ENCODE results near the gene BCL2L12. TPM values are rescaled to one million over a fixed set of nuclear protein-coding genes. Genes with fewer than 3 reads are reported as not detected.

The BCL2L12 gene
- total RNA-seq, 1 donor from 2014 or later = 31.5 TPM

DNA sequence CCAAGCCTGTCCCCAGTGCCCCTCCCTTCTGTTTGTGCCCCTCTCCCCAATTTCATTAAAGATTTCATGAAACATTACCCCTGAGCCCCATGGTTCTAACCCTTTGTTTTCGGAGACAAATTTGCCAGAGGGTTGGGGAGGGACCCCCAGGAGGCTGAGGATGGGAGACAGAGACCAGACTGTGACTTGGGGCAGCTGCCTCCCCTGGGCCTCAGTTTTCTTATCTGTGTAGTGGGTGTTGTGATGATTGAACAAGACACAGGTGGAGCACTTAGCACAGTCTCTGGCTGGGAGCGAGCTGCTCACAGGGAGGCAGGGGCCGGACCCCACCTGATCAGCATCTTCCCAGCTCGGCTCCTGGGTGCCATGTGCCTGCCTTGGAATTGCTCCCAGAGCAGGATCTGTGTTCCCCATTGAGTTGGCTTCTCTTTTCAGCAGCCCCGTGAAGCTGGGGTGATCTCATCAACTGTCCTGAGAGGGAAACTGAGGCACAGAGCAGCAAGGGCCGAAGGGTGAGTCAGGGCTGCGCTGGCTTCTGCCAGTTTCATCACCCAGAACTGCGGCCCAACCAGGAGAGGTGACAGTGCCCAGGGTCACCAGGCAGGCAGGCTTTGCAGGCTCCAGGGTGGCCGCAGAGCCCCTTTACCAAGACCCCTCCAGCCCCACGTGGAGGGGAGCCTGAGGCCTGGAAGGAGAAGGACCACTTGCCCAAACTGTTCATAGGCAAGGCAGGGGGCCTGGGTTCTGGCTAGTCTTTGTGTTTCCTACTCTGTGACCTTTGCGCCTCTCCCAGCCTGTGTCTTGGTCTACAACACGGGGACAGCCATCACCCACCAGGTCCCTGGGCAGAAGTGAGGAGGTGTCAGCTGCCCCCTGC lies 6.9 kb upstream of the BCL2L12 start:
- no peaks in the 10 kb centered on the region for H3K27me3 ChIP-seq (ENCODE audit: insufficient read depth, low read length)
- no peak overlapping the region for H3K4me3 ChIP-seq (ENCODE audit: insufficient read depth, low read depth, low read length)
- peaks cover 29% of the 10 kb centered on the region for H3K36me3 ChIP-seq (ENCODE audit: insufficient read depth, low read length)
- H3K79me2 ChIP-seq (ENCODE audit: insufficient read depth, low read length) = peaks cover 16% of the 10 kb centered on the region
- H3K9me3 ChIP-seq (ENCODE audit: insufficient read depth, low read depth, low read length) = peaks cover 4% of the 10 kb centered on the region
- no peak overlapping the region for H2AFZ ChIP-seq (ENCODE audit: low read depth, low read length)
- TF ChIP-seq, protein P1, sequence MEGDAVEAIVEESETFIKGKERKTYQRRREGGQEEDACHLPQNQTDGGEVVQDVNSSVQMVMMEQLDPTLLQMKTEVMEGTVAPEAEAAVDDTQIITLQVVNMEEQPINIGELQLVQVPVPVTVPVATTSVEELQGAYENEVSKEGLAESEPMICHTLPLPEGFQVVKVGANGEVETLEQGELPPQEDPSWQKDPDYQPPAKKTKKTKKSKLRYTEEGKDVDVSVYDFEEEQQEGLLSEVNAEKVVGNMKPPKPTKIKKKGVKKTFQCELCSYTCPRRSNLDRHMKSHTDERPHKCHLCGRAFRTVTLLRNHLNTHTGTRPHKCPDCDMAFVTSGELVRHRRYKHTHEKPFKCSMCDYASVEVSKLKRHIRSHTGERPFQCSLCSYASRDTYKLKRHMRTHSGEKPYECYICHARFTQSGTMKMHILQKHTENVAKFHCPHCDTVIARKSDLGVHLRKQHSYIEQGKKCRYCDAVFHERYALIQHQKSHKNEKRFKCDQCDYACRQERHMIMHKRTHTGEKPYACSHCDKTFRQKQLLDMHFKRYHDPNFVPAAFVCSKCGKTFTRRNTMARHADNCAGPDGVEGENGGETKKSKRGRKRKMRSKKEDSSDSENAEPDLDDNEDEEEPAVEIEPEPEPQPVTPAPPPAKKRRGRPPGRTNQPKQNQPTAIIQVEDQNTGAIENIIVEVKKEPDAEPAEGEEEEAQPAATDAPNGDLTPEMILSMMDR (IDR thresholded peaks at IDR 0.05; ENCODE audit: insufficient read depth, low read depth, low read length) = no peak
- TF ChIP-seq EZH2 (IDR thresholded peaks at IDR 0.05; ENCODE audit: insufficient read depth, low read length) = no peak
- peaks cover 24% of the 10 kb centered on the region for H3K36me3 Mint-ChIP-seq (ENCODE audit: low read depth, unreplicated experiment)
- DNase-seq (ENCODE audit: low read depth) = no peak
- peaks cover under 1% of the 10 kb centered on the region for H3K4me1 ChIP-seq (ENCODE audit: insufficient read depth, low read length)
- no peaks in the 10 kb centered on the region for H3K27me3 Mint-ChIP-seq (ENCODE audit: low read depth, unreplicated experiment)
- FAIRE-seq = no peak
- no peak overlapping the region for H3K9ac ChIP-seq (ENCODE audit: low read length)
- H3K9me3 Mint-ChIP-seq (ENCODE audit: unreplicated experiment) = no peaks in the 10 kb centered on the region
- no peak overlapping the region for H3K27ac ChIP-seq (ENCODE audit: low read depth, low read length)
- no peak overlapping the region for H3K4me2 ChIP-seq (ENCODE audit: low read length)
- no peaks in the 10 kb centered on the region for H3K4me1 Mint-ChIP-seq (ENCODE audit: low read depth, unreplicated experiment)
- no peak overlapping the region for H3K27ac Mint-ChIP-seq (ENCODE audit: unreplicated experiment)
- H4K20me1 ChIP-seq (ENCODE audit: insufficient read depth, low read length) = peaks cover 66% of the 10 kb centered on the region
- no peak overlapping the region for H3K4me3 Mint-ChIP-seq (ENCODE audit: unreplicated experiment)

DNA sequence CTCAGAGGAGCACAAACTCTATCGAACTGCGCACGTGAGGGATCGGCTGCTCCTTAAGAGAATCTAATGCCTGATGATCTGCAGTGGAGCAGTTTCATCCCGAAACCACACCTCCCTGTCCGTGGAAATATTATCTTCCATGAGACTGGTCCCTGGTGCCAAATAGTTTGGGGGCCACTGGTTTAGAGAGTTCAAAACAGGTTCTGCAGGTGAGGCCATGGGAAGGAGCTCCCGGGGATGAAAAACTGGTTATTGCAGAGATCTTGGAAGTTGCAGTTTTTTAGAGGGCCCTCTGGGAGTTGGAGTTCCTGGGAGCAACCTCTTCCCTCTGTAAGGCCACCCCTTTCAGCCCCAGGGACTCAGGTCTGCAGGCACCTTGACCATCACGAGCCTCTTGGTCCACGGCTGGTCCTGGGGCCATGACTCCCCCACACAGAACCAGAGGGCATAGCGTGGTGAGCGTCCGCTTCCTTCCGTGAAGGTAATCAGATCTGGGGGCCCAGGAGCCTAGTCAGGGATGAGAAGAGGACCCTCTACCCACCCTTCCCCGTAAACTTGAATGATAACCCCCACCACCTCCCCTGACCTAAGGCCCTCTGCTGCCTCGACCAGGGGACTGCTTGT lies 5.3 kb upstream of the BCL2L12 start:
- H3K27ac ChIP-seq (ENCODE audit: low read depth, low read length) = no peak overlapping the region
- no peak for FAIRE-seq
- H3K27me3 Mint-ChIP-seq (ENCODE audit: low read depth, unreplicated experiment) = no peaks in the 10 kb centered on the region
- peaks cover 8% of the 10 kb centered on the region for H3K4me1 ChIP-seq (ENCODE audit: insufficient read depth, low read length)
- H3K36me3 Mint-ChIP-seq (ENCODE audit: low read depth, unreplicated experiment) = peaks cover 24% of the 10 kb centered on the region
- no peak overlapping the region for H3K4me3 Mint-ChIP-seq (ENCODE audit: unreplicated experiment)
- H3K27me3 ChIP-seq (ENCODE audit: insufficient read depth, low read length) = no peaks in the 10 kb centered on the region
- H3K36me3 ChIP-seq (ENCODE audit: insufficient read depth, low read length) = peaks cover 23% of the 10 kb centered on the region
- H2AFZ ChIP-seq (ENCODE audit: low read depth, low read length) = no peak overlapping the region
- peaks cover 57% of the 10 kb centered on the region for H4K20me1 ChIP-seq (ENCODE audit: insufficient read depth, low read length)
- peak overlapping the region; percentile 7 for H3K27ac Mint-ChIP-seq (ENCODE audit: unreplicated experiment)
- H3K79me2 ChIP-seq (ENCODE audit: insufficient read depth, low read length) = peaks cover 23% of the 10 kb centered on the region
- TF ChIP-seq EZH2 (IDR thresholded peaks at IDR 0.05; ENCODE audit: insufficient read depth, low read length) = no peak
- TF ChIP-seq, protein P1 (IDR thresholded peaks at IDR 0.05; ENCODE audit: insufficient read depth, low read depth, low read length) = no peak
- peaks cover 3% of the 10 kb centered on the region for H3K4me1 Mint-ChIP-seq (ENCODE audit: low read depth, unreplicated experiment)
- DNase-seq (ENCODE audit: low read depth) = no peak
- H3K4me3 ChIP-seq (ENCODE audit: insufficient read depth, low read depth, low read length) = no peak overlapping the region
- peaks cover 4% of the 10 kb centered on the region for H3K9me3 ChIP-seq (ENCODE audit: insufficient read depth, low read depth, low read length)
- H3K9ac ChIP-seq (ENCODE audit: low read length) = no peak overlapping the region
- no peaks in the 10 kb centered on the region for H3K9me3 Mint-ChIP-seq (ENCODE audit: unreplicated experiment)
- no peak overlapping the region for H3K4me2 ChIP-seq (ENCODE audit: low read length)
